Measurements from ENCODE around the gene THEMIS.

THEMIS gene

GRCh38 chr6:127684501-127684900 lies 216.4 kb downstream of the THEMIS start:
- no peak overlapping the region for H3K4me3 ChIP-seq (ENCODE audit: low read length)
- DNase-seq (ENCODE audit: low read depth, low spot score) = no peak
